ENCODE data around the gene LRTM2. TPM values are rescaled to one million over a fixed set of nuclear protein-coding genes. Genes with fewer than 3 reads are reported as not detected.

Gene LRTM2
- total RNA-seq, 1 experiment from 2014 or later, result 0.07 TPM

DNA sequence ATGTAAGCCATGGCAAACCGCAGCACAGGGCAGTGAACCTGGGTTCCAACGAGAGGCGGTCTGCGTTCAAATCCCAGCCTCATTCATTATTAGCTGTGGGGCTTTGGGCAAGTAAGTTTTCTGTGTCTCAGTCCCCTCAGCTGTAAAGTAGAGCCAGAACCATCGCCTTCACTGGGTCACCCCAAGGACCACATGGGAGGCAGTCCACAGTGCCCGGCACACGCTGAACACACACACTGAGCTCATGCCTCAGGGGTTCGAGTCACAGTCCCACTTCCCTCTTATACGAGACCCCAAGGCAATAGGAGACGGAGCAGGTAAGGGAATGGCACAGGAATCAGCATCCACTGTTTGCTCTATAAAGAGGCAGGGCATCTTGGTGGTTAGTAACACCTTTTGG is 19.1 kb downstream of the LRTM2 start:
- CTCF ChIA-PET, result no interaction called here
- Histone ChIP-seq H3K4me2 (ENCODE audit: low read length) (no peak overlapping the region), H3K36me3 (ENCODE audit: control insufficient read depth in 1 of 2, insufficient read depth in 2 of 2, low read length in 2 of 2) (no peaks in the 10 kb centered on the region), H3K4me1 (ENCODE audit: control insufficient read depth in 1 of 2, insufficient read depth in 2 of 2, low read length in 2 of 2) (no peaks in the 10 kb centered on the region), H3K27ac (ENCODE audit: low read depth, low read length) (no peak overlapping the region), H4K20me1 (ENCODE audit: insufficient read depth) (no peaks in the 10 kb centered on the region), H3K79me2 (ENCODE audit: insufficient read depth, low read length) (no peaks in the 10 kb centered on the region), H3K9ac (ENCODE audit: low read length) (no peak overlapping the region), H2AFZ (ENCODE audit: low read depth, low read length, poor library complexity, severe bottlenecking) (no peak overlapping the region), H3K27me3 (ENCODE audit: insufficient read depth, low read length) (no peaks in the 10 kb centered on the region), H3K9me2 (ENCODE audit: insufficient read depth) (no peaks in the 10 kb centered on the region), H3K9me3 (ENCODE audit: control insufficient read depth in 1 of 2, insufficient read depth in 1 of 2, low read depth in 1 of 2, low read length in 2 of 2) (no peaks in the 10 kb centered on the region), H3K4me3 (replicated peaks in 1 of 2; ENCODE audit: low read depth in 1 of 2, low read length in 2 of 2) (no peak overlapping the region)
- no peak for TF ChIP-seq JUND (IDR thresholded peaks at IDR 0.05)
- TF ChIP-seq CBX3 (IDR thresholded peaks at IDR 0.05; ENCODE audit: low read depth), result no peak
- TF ChIP-seq, protein P1, sequence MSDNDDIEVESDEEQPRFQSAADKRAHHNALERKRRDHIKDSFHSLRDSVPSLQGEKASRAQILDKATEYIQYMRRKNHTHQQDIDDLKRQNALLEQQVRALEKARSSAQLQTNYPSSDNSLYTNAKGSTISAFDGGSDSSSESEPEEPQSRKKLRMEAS (IDR thresholded peaks at IDR 0.05), result no peak
- TF ChIP-seq, protein P2, sequence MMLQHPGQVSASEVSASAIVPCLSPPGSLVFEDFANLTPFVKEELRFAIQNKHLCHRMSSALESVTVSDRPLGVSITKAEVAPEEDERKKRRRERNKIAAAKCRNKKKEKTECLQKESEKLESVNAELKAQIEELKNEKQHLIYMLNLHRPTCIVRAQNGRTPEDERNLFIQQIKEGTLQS (IDR thresholded peaks at IDR 0.05), result no peak
- TF ChIP-seq, protein P3, sequence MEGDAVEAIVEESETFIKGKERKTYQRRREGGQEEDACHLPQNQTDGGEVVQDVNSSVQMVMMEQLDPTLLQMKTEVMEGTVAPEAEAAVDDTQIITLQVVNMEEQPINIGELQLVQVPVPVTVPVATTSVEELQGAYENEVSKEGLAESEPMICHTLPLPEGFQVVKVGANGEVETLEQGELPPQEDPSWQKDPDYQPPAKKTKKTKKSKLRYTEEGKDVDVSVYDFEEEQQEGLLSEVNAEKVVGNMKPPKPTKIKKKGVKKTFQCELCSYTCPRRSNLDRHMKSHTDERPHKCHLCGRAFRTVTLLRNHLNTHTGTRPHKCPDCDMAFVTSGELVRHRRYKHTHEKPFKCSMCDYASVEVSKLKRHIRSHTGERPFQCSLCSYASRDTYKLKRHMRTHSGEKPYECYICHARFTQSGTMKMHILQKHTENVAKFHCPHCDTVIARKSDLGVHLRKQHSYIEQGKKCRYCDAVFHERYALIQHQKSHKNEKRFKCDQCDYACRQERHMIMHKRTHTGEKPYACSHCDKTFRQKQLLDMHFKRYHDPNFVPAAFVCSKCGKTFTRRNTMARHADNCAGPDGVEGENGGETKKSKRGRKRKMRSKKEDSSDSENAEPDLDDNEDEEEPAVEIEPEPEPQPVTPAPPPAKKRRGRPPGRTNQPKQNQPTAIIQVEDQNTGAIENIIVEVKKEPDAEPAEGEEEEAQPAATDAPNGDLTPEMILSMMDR (IDR thresholded peaks at IDR 0.05 in 2 of 3, conservative IDR thresholded peaks at IDR 0.05 in 1 of 3; ENCODE audit: borderline replicate concordance in 1 of 3, insufficient read depth in 1 of 3, low read depth in 2 of 3, low read length in 2 of 3), result no peak
- no peak for TF ChIP-seq CEBPB (IDR thresholded peaks at IDR 0.05; ENCODE audit: low read depth)
- no peak for TF ChIP-seq ELF1 (IDR thresholded peaks at IDR 0.05; ENCODE audit: borderline replicate concordance, low read depth)
- TF ChIP-seq SIN3A (IDR thresholded peaks at IDR 0.05; ENCODE audit: low read depth), result no peak
- TF ChIP-seq EZH2 (IDR thresholded peaks at IDR 0.05), result no peak
- RAD21 ChIA-PET (ENCODE audit: low non-redundant PET in 1 of 2, low total read pairs in 2 of 2, uncharacterized antibody in 2 of 2, unreplicated experiment in 2 of 2), result no interaction called here
- ATAC-seq (no peak), DNase-seq (ENCODE audit: low read depth, low spot score) (no peak)
- intact Hi-C loops (cut with micrococcal nuclease), result no loop called here
- POLR2A ChIA-PET, result no interaction called here
- no TSS peak for BruUV-seq (replicated peaks)
